ENCODE data around the gene CD82.
"Not testable (repeated sequence)": the region's sequence is repeated elsewhere in the genome, so short reads cannot be mapped to it uniquely, and the experiment has no call there.

Gene CD82

GRCh38 chr11:44548032-44548695 is 17.3 kb upstream of the CD82 start:
- no peaks in the 10 kb centered on the region for H3K4me1 Mint-ChIP-seq
- H3K36me3 Mint-ChIP-seq (ENCODE audit: low read depth) = no peaks in the 10 kb centered on the region
- H3K27ac Mint-ChIP-seq = no peak overlapping the region
- peaks cover 17% of the 10 kb centered on the region for H3K9me3 Mint-ChIP-seq
- TF ChIP-seq CTCF (IDR thresholded peaks at IDR 0.05) = no peak
- no peak overlapping the region for H3K4me3 Mint-ChIP-seq
- no peak for DNase-seq
- peaks cover 25% of the 10 kb centered on the region for H3K27me3 Mint-ChIP-seq (ENCODE audit: low read depth, poor library complexity)

- H3K27ac Mint-ChIP-seq; H3K4me1 Mint-ChIP-seq; DNase-seq; H3K4me3 Mint-ChIP-seq; H3K36me3 Mint-ChIP-seq (ENCODE audit: low read depth): not testable (repeated sequence)
- H3K9me3 Mint-ChIP-seq = peaks cover 22% of the 10 kb centered on the region
- H3K27me3 Mint-ChIP-seq (ENCODE audit: low read depth, poor library complexity) = peaks cover 23% of the 10 kb centered on the region
Measured at GRCh38 chr11:44548961-44549749, 16.3 kb upstream of the CD82 start.

- peaks cover 22% of the 10 kb centered on the region for H3K9me3 Mint-ChIP-seq
- H3K4me1 Mint-ChIP-seq = no peaks in the 10 kb centered on the region
- DNase-seq = no peak
- no peak overlapping the region for H3K27ac Mint-ChIP-seq
- peaks cover 22% of the 10 kb centered on the region for H3K27me3 Mint-ChIP-seq (ENCODE audit: low read depth, poor library complexity)
- no peak overlapping the region for H3K4me3 Mint-ChIP-seq
- H3K36me3 Mint-ChIP-seq (ENCODE audit: low read depth) = no peaks in the 10 kb centered on the region
- TF ChIP-seq CTCF (IDR thresholded peaks at IDR 0.05) = no peak
Measured at GRCh38 chr11:44550123-44550522, 15.3 kb upstream of the CD82 start.

- H3K4me3 Mint-ChIP-seq = no peak overlapping the region
- peaks cover under 1% of the 10 kb centered on the region for H3K4me1 Mint-ChIP-seq
- no peak for DNase-seq
- TF ChIP-seq CTCF (IDR thresholded peaks at IDR 0.05) = no peak
- H3K27me3 Mint-ChIP-seq (ENCODE audit: low read depth, poor library complexity) = peaks cover 16% of the 10 kb centered on the region
- peaks cover 13% of the 10 kb centered on the region for H3K9me3 Mint-ChIP-seq
- H3K36me3 Mint-ChIP-seq (ENCODE audit: low read depth) = no peaks in the 10 kb centered on the region
- H3K27ac Mint-ChIP-seq = no peak overlapping the region
Measured at GRCh38 chr11:44551456-44552139, 13.9 kb upstream of the CD82 start.

- Mint-ChIP-seq H3K36me3 (ENCODE audit: low read depth) (no peaks in the 10 kb centered on the region), H3K4me3 (no peak overlapping the region), H3K9me3 (peaks cover 13% of the 10 kb centered on the region), H3K27ac (no peak overlapping the region), H3K4me1 (peaks cover 18% of the 10 kb centered on the region), H3K27me3 (ENCODE audit: low read depth, poor library complexity) (peaks cover 13% of the 10 kb centered on the region)
- DNase-seq = no peak
- TF ChIP-seq CTCF (IDR thresholded peaks at IDR 0.05) = no peak
Measured at GRCh38 chr11:44555031-44555800, 10.2 kb upstream of the CD82 start.

Measured in nephron progenitor cell (in vitro differentiated cells).